Measurements from ENCODE around the gene DSG2. TPM values are rescaled to one million over a fixed set of nuclear protein-coding genes. Genes with fewer than 3 reads are reported as not detected.

DSG2 gene
- polyA plus RNA-seq, 3 donors: not detected

- Histone ChIP-seq H3K27ac (ENCODE audit: low read depth in 1 of 2, low read length in 2 of 2) (no peak overlapping the region), H3K36me3 (replicated peaks in 1 of 2; ENCODE audit: control insufficient read depth in 1 of 2, insufficient read depth in 2 of 2, low read length in 2 of 2) (no peaks in the 10 kb centered on the region), H3K79me2 (ENCODE audit: insufficient read depth, low read length) (no peaks in the 10 kb centered on the region), H3K27me3 (ENCODE audit: control insufficient read depth in 2 of 2, insufficient read depth in 2 of 2, low read length in 2 of 2) (no peaks in the 10 kb centered on the region), H4K20me1 (ENCODE audit: insufficient read depth, low read length) (no peaks in the 10 kb centered on the region), H2AFZ (ENCODE audit: insufficient read depth, low read depth, low read length, poor library complexity, severe bottlenecking) (no peak overlapping the region), H3K4me1 (ENCODE audit: control insufficient read depth in 1 of 2, insufficient read depth in 2 of 2, low read length in 2 of 2) (no peaks in the 10 kb centered on the region), H3K9me3 (replicated peaks in 1 of 2; ENCODE audit: control insufficient read depth in 1 of 2, insufficient read depth in 1 of 2, low read length in 2 of 2) (no peaks in the 10 kb centered on the region), H3K4me2 (replicated peaks; ENCODE audit: extremely low read depth, low read length, poor library complexity, severe bottlenecking) (no peak overlapping the region), H3K4me3 (replicated peaks in 1 of 3; ENCODE audit: low read depth in 2 of 3, low read length in 3 of 3) (no peak overlapping the region), H3K9ac (ENCODE audit: insufficient read depth, low read length, poor library complexity, severe bottlenecking) (no peak overlapping the region)
- Mint-ChIP-seq H3K4me1 (no peaks in the 10 kb centered on the region), H3K36me3 (no peaks in the 10 kb centered on the region), H3K4me3 (no peak overlapping the region), H3K9me3 (peaks cover 0 to 2% (median 0%) of the 10 kb centered on the region in 7 donors), H3K27me3 (ENCODE audit: low read depth in 3 of 3) (peaks cover 0 to 1% (median 0%) of the 10 kb centered on the region in 3 donors), H3K27ac (no peak overlapping the region)
- intact Hi-C loops (cut with micrococcal nuclease): no loop called here
- DNase-seq: no peak
- no peak for TF ChIP-seq CTCF (IDR thresholded peaks at IDR 0.05)
These were observed 12.3 kb downstream of the DSG2 start for GRCh38 chr18:31510319-31510718.

GRCh38 chr18:31511098-31511497, 13.1 kb downstream of the DSG2 start:
- Mint-ChIP-seq H3K9me3 (peaks cover 0 to 2% (median 0%) of the 10 kb centered on the region in 7 donors), H3K27ac (no peak overlapping the region), H3K4me3 (no peak overlapping the region), H3K36me3 (no peaks in the 10 kb centered on the region), H3K27me3 (ENCODE audit: low read depth in 3 of 3) (peaks cover 0 to 1% (median 0%) of the 10 kb centered on the region in 3 donors), H3K4me1 (no peaks in the 10 kb centered on the region)
- 70% methylated on average over 2 of the region's 6 CpGs for WGBS (ENCODE audit: insufficient coverage)
- Histone ChIP-seq H3K9me3 (replicated peaks in 1 of 2; ENCODE audit: control insufficient read depth in 1 of 2, insufficient read depth in 1 of 2, low read length in 2 of 2) (no peaks in the 10 kb centered on the region), H3K36me3 (replicated peaks in 1 of 2; ENCODE audit: control insufficient read depth in 1 of 2, insufficient read depth in 2 of 2, low read length in 2 of 2) (no peaks in the 10 kb centered on the region), H3K27ac (ENCODE audit: low read depth in 1 of 2, low read length in 2 of 2) (no peak overlapping the region), H3K4me2 (replicated peaks; ENCODE audit: extremely low read depth, low read length, poor library complexity, severe bottlenecking) (no peak overlapping the region), H4K20me1 (ENCODE audit: insufficient read depth, low read length) (no peaks in the 10 kb centered on the region), H3K79me2 (ENCODE audit: insufficient read depth, low read length) (no peaks in the 10 kb centered on the region), H3K27me3 (ENCODE audit: control insufficient read depth in 2 of 2, insufficient read depth in 2 of 2, low read length in 2 of 2) (no peaks in the 10 kb centered on the region), H3K9ac (ENCODE audit: insufficient read depth, low read length, poor library complexity, severe bottlenecking) (no peak overlapping the region), H3K4me3 (replicated peaks in 1 of 3; ENCODE audit: low read depth in 2 of 3, low read length in 3 of 3) (no peak overlapping the region), H2AFZ (ENCODE audit: insufficient read depth, low read depth, low read length, poor library complexity, severe bottlenecking) (no peak overlapping the region), H3K4me1 (ENCODE audit: control insufficient read depth in 1 of 2, insufficient read depth in 2 of 2, low read length in 2 of 2) (no peaks in the 10 kb centered on the region)
- no peak for DNase-seq
- TF ChIP-seq CTCF (IDR thresholded peaks at IDR 0.05): no peak
- intact Hi-C loops (cut with micrococcal nuclease): no loop called here

All from CD14-positive monocyte (primary cell).